HepG2 (cell line): ENCODE measurements around the gene UBAP2. TPM values are rescaled to one million over a fixed set of nuclear protein-coding genes. Genes with fewer than 3 reads are reported as not detected.

ENCODE experiments used
- CENPT ChIP-seq: sonication (generic); formaldehyde crosslinking; IDR thresholded peaks from 2 replicates; pipeline ENCODE4 v1.8.0; 2022; ENCODE audit warnings: low read depth, mild to moderate bottlenecking, moderate library complexity, missing genetic modification reagents
- E2F1 ChIP-seq: sonication (generic); formaldehyde crosslinking; IDR thresholded peaks from 2 replicates; pipeline ENCODE4 v1.5.0; 2020; ENCODE audit warnings: missing genetic modification reagents
- HMGA1 ChIP-seq: sonication (generic); formaldehyde crosslinking; conservative IDR thresholded peaks from 2 replicates; pipeline ENCODE4 v1.4.0; 2020; ENCODE audit warnings: missing genetic modification reagents
- HNRNPH1 ChIP-seq: fragments of 200-400 bp; formaldehyde crosslinking; optimal IDR thresholded peaks from 2 replicates; pipeline ENCODE3; 2017; ENCODE audit warnings: mild to moderate bottlenecking, low read depth, low read length
- ISL2 ChIP-seq: sonication (generic); formaldehyde crosslinking; IDR thresholded peaks from 2 replicates; pipeline ENCODE4 v1.5.0; 2020; ENCODE audit warnings: missing genetic modification reagents
- KAT2B ChIP-seq: fragments of 150-350 bp; IDR thresholded peaks from 2 replicates; pipeline ENCODE4 v1.6.1; 2014; ENCODE audit warnings: low read depth, low read length, borderline replicate concordance
- NFE2L1 ChIP-seq: sonication (generic); formaldehyde crosslinking; IDR thresholded peaks from 2 replicates; pipeline ENCODE4 v1.4.0; 2020; ENCODE audit warnings: missing genetic modification reagents, mild to moderate bottlenecking, borderline replicate concordance
- NFRKB ChIP-seq: fragments of 450-650 bp; IDR thresholded peaks from 2 replicates; pipeline ENCODE4 v1.6.1; 2017
- PAXIP1 ChIP-seq: sonication (generic); formaldehyde crosslinking; conservative IDR thresholded peaks from 2 replicates; pipeline ENCODE4 v1.4.0; 2020; ENCODE audit warnings: mild to moderate bottlenecking, missing genetic modification reagents, moderate library complexity
- TEAD2 ChIP-seq: sonication (generic); formaldehyde crosslinking; IDR thresholded peaks from 2 replicates; pipeline ENCODE4 v1.9.0; 2021; ENCODE audit warnings: missing genetic modification reagents
- THAP11 ChIP-seq: IDR thresholded peaks from 2 replicates; pipeline ENCODE4 v1.6.1; 2016; ENCODE audit warnings: missing biosample characterization, missing genetic modification reagents
- U2AF2 ChIP-seq: fragments of 200-400 bp; formaldehyde crosslinking; IDR thresholded peaks from 2 replicates; pipeline ENCODE4 v1.6.1; 2017; ENCODE audit warnings: low read depth, mild to moderate bottlenecking, low read length
- ZNF432 ChIP-seq: sonication (generic); formaldehyde crosslinking; IDR thresholded peaks from 2 replicates; pipeline ENCODE4 v1.5.0; 2020; ENCODE audit warnings: missing genetic modification reagents, mild to moderate bottlenecking, borderline replicate concordance
- ZNF574 ChIP-seq: sonication (generic); formaldehyde crosslinking; IDR thresholded peaks from 2 replicates; pipeline ENCODE4 v1.4.0; 2020; ENCODE audit warnings: missing genetic modification reagents
- ZNF616 ChIP-seq: sonication (generic); formaldehyde crosslinking; IDR thresholded peaks from 2 replicates; pipeline ENCODE4 v1.5.0; 2020; ENCODE audit warnings: low read depth, mild to moderate bottlenecking, missing genetic modification reagents
- ZNF644 ChIP-seq: IDR thresholded peaks from 2 replicates; pipeline ENCODE4 v1.6.1; 2016; ENCODE audit warnings: low read depth
- ZNF777 ChIP-seq: sonication (generic); formaldehyde crosslinking; IDR thresholded peaks from 2 replicates; pipeline ENCODE4 v1.4.0; 2020; ENCODE audit warnings: missing genetic modification reagents
- ZNF839 ChIP-seq: sonication (generic); formaldehyde crosslinking; IDR thresholded peaks from 2 replicates; pipeline ENCODE4 v1.4.0; 2020; ENCODE audit warnings: missing genetic modification reagents, mild to moderate bottlenecking, borderline replicate concordance
- polyA plus RNA-seq, 8 experiments: library from polyadenylated mRNA; depleted of rRNA in 3 of 8; stranded (reverse) in 7 of 8; unstranded in 1 of 8; fragments of >200 nt; fragmentation: Illumina TruSeq in 4 of 8; extraction: Trizol in 4 of 8; gene quantifications; 2 replicates each; pipeline versions ENCODE4 v1.2.1 to v1.2.3, GENCODE V29; 2011 to 2016; ENCODE audit warnings: low read depth in 4 of 8, missing spikeins in 1 of 8, mixed read lengths in 1 of 8; ENCODE audit not compliant: insufficient read depth in 1 of 8
- total RNA-seq, 5 experiments: library from RNA; depleted of rRNA; stranded (reverse); fragments of >200 nt; fragmentation: Illumina TruSeq; extraction: Trizol; gene quantifications; 2 replicates each; pipeline ENCODE4 v1.2.3, GENCODE V29; 2016; ENCODE audit warnings: low read depth in 1 of 5
- TF ChIP-seq, protein P1 (sequence below): sonication (generic); formaldehyde crosslinking; IDR thresholded peaks from 2 replicates; pipeline ENCODE4 v1.8.0; 2022; ENCODE audit warnings: low read depth, missing genetic modification reagents
- TF ChIP-seq, protein P2 (sequence below): sonication (generic); formaldehyde crosslinking; IDR thresholded peaks from 2 replicates; pipeline ENCODE4 v1.4.0; 2020; ENCODE audit warnings: mild to moderate bottlenecking, low read depth, missing genetic modification reagents

The UBAP2 gene
- total and polyA plus RNA-seq, 2 of the 13 experiments (the other 11 are each of a cell fraction or from before 2014, with no cell fraction given) = 19.0 to 22.0 TPM

DNA sequence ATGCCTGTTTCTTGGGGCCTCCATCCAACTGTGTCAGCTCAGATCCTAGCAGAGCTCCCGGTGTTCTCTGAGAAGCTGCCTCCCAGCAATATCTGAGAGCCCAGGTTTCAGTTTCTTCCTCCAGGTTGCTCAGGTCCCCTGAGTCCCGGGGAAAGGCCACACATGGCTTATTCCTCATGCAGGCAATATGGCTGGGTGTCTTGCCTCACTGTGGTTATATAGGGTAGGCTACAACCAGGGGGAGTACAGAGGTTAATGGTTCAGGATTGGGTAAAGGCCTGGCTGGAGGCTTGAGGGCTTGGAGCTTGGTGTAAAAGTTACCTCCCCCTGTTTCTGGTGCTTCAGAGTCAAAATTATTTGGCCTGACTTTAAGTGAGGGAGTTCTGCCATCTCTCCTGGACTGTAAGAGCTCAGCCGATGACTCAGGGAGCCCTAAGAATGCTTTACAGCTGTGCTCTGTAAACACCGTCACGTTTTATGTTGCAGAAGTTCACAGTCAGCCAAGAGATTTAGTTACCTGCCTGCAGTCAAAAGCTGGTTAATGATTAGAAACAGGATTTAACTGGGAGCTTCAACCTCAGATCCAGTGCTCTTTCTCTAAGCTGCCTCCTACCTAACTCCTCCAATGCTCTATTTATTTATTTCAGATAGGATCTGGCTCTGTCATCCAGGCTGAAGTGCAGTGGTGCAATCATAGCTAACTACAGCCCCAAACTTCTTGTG, 24.3 kb upstream of the UBAP2 start (continued):
- TF ChIP-seq E2F1 (CRISPR knock-in tag) = no peak
- no peak for TF ChIP-seq ZNF432 (CRISPR knock-in tag)
- no peak for TF ChIP-seq TEAD2 (CRISPR knock-in tag)
- TF ChIP-seq PAXIP1 (CRISPR knock-in tag) = peak; percentile 76
- no peak for TF ChIP-seq HMGA1 (CRISPR knock-in tag)
- TF ChIP-seq, protein P1, sequence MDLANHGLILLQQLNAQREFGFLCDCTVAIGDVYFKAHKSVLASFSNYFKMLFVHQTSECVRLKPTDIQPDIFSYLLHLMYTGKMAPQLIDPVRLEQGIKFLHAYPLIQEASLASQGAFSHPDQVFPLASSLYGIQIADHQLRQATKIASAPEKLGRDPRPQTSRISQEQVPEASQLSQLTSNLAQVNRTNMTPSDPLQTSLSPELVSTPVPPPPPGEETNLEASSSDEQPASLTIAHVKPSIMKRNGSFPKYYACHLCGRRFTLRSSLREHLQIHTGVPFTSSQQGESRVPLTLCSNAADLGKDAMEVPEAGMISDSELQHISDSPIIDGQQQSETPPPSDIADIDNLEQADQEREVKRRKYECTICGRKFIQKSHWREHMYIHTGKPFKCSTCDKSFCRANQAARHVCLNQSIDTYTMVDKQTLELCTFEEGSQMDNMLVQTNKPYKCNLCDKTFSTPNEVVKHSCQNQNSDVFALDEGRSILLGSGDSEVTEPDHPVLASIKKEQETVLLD = no peak
- no peak for TF ChIP-seq NFE2L1 (CRISPR knock-in tag)
- peak; percentile 48; the same call in 1 of the 2 replicates for TF ChIP-seq ZNF574 (CRISPR knock-in tag)
- no peak for TF ChIP-seq NFRKB
- no peak for TF ChIP-seq HNRNPH1
- TF ChIP-seq THAP11 = peak; percentile 60
- no peak for TF ChIP-seq ISL2 (CRISPR knock-in tag)
- TF ChIP-seq CENPT = no peak
- TF ChIP-seq ZNF839 (CRISPR knock-in tag) = no peak
- TF ChIP-seq KAT2B = no peak
- no peak for TF ChIP-seq ZNF616 (CRISPR knock-in tag)
- no peak for TF ChIP-seq ZNF644 (CRISPR knock-in tag)
- no peak for TF ChIP-seq U2AF2
- TF ChIP-seq, protein P2, sequence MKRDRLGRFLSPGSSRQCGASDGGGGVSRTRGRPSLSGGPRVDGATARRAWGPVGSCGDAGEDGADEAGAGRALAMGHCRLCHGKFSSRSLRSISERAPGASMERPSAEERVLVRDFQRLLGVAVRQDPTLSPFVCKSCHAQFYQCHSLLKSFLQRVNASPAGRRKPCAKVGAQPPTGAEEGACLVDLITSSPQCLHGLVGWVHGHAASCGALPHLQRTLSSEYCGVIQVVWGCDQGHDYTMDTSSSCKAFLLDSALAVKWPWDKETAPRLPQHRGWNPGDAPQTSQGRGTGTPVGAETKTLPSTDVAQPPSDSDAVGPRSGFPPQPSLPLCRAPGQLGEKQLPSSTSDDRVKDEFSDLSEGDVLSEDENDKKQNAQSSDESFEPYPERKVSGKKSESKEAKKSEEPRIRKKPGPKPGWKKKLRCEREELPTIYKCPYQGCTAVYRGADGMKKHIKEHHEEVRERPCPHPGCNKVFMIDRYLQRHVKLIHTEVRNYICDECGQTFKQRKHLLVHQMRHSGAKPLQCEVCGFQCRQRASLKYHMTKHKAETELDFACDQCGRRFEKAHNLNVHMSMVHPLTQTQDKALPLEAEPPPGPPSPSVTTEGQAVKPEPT = no peak
- TF ChIP-seq ZNF777 (CRISPR knock-in tag) = no peak
